Renal pelvis (tissue), 4 donors: ENCODE results near the gene VWA8. TPM values are rescaled to one million over a fixed set of nuclear protein-coding genes. Genes with fewer than 3 reads are reported as not detected.
A peak's percentile ranks its signal among the peaks of the same experiment; 100 is the strongest.
"Not testable (repeated sequence)": the region's sequence is repeated elsewhere in the genome, so short reads cannot be mapped to it uniquely, and the experiment has no call there.

Source experiments
- DNase-seq: peaks from one replicate; pipeline ENCODE4 v3.0.0-alpha.2; 2013
- polyA plus RNA-seq, 3 donors: library from polyadenylated mRNA; unstranded; fragments of 120-200 nt; gene quantifications; one replicate each; pipeline ENCODE4 v1.2.1, GENCODE V29; 2013; ENCODE audit not compliant: insufficient read length in 3 of 3

VWA8 gene
- polyA plus RNA-seq, 3 donors: 19.0 to 21.1 (median 19.0) TPM

GRCh38 chr13:41854758-41855157, 106.2 kb downstream of the VWA8 start:
- no peak for DNase-seq

DNA sequence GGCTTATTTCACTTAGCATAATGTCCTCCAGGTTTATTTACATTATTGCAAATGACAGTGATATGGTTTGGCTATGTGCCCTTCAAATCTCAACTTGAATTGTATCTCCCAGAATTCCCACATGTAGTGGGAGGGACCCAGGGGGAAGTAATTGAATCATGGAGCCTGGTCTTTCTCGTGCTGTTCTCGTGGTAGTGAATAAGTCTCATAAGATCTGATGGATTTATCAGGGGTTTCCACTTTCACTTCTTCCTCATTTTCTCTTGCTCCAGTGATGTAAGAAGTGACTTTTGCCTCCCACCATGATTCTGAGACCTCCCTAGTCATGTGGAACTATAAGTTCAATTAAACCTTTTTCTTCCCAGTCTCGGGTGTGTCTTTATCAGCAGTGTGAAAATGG, 109.6 kb downstream of the VWA8 start:
- no peak for DNase-seq

- no peak for DNase-seq
These were observed 112.3 kb downstream of the VWA8 start for GRCh38 chr13:41848435-41849255.

DNA sequence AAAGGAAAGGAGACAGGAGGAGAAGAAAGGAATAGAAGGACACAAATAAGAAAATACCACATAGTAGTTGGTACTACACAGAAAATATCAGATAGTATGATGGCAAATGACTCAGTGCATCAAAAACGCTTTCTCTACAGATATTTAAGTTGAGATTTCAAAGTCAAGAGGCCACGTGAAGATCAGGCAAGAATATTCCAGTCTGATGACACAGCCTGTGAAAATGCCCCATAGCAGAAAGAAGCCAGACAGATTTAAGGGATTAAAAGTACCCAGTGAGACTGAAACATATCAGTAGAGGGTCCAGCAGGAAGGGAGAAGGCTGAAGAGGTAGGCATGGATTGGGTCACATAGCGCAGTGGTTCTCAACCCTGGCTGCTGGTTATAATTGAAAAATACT, 113.7 kb downstream of the VWA8 start:
- no peak for DNase-seq

DNA sequence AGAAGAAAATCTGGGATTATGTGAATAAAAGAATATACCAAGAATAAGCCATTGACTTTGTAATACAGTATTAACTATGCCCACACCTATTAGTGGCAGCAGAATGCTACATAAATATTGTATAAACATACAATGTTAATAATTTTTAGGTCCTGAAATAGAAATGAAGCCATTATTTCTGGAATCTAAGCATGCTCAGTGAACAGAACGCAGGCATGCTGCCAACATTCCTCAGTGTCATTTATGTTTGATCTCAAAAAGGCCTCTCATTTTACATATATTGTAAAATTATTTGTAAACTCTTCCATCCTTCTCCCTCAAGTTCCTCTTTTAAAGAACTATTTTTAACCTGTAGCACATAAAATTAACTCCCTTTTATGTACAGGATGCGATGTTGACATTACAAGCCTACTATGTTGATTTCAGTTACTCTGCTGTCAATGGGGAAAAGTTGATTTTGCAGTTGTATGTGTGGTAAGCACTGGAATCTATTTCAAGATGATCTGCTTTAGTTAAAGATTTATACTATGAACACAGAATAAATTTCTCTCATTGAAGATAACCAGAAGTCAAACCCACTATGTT, 118.8 kb downstream of the VWA8 start:
- peak; percentile 76 for DNase-seq

DNA sequence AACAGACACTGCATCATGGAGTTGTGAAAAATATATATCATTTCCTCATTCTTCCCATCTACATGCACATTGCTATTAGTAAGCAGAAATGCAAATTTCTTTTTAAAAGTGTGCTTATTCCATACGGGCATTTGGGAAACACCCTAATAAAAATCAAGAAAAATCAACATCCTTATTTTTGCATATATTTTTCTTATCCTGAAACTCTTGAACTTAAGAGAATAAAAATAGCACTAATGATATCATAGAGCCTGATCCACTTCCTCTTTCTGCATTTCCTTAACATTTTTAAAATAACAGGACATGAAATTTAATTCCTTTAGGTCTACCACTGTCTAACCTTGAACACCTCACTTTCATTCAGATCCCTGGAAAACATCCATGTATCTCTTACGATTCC, 123.3 kb downstream of the VWA8 start:
- DNase-seq: no peak

DNA sequence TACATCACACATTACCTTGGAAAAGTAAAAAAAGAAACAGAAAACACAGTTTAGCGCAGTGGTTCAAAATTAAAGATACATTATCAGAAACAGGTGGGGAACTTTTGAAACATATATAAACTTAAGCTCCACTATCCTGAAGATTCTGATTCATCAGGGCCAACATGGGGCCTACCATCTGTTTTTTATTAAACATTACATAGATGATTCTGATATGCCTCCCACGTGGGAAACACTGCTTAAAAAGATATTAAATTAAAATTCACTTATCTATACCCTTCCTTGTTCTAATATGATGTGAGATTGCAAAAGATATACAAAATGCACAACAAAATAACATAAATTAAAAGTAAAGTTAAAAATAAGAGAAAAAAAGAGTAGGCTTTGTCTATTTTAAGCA, 125.0 kb downstream of the VWA8 start:
- DNase-seq: no peak

- not testable (repeated sequence) for DNase-seq
These were observed 126.2 kb downstream of the VWA8 start for GRCh38 chr13:41834697-41835096.

GRCh38 chr13:41833831-41834230, 127.1 kb downstream of the VWA8 start:
- no peak for DNase-seq

DNA sequence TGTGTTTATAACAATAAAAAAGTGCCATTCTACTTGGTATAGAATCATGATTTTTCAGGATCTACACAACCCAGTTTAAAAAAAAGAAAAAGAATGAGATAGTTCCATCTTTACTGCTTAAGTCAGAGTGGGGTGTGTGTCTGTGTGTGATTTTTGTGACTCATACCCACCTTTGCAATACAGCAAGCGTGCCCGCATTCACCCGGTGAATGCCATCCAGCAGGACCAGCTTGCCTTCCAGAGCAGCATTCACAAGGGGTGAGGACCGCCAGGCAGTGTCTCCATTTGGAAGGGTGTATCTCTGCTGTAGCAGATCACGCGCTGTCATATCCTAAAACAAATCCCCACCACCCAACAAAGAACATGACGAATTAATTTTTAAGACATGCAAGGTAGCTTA, 127.7 kb downstream of the VWA8 start:
- no peak for DNase-seq

- no peak for DNase-seq
These were observed 133.2 kb downstream of the VWA8 start for GRCh38 chr13:41827507-41828213.

DNA sequence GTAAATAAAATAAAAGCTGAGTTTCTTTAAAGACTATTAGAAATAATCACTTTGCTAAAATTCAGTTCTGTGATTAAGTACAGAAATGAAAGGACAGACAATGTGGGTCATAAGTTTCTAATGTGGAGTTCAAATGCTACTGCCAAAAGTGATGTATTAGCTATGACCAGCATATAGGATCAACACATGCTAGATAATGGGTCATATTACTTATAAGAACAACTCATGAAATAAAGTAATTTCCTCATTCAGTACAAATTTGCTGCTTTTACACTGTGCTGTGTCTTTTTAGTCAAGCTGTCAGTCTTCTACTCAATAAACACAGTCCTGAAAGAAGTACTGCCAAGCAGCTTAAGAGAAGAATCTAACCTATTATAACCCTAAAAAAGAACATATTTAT, 135.2 kb downstream of the VWA8 start:
- DNase-seq: no peak

- DNase-seq: no peak
These were observed 137.4 kb downstream of the VWA8 start for GRCh38 chr13:41823476-41823875.

GRCh38 chr13:41822560-41822959, 138.3 kb downstream of the VWA8 start:
- DNase-seq: no peak

GRCh38 chr13:41821238-41821594, 139.7 kb downstream of the VWA8 start:
- DNase-seq: no peak

- DNase-seq: no peak
These were observed 140.2 kb downstream of the VWA8 start for GRCh38 chr13:41820581-41821237.

DNA sequence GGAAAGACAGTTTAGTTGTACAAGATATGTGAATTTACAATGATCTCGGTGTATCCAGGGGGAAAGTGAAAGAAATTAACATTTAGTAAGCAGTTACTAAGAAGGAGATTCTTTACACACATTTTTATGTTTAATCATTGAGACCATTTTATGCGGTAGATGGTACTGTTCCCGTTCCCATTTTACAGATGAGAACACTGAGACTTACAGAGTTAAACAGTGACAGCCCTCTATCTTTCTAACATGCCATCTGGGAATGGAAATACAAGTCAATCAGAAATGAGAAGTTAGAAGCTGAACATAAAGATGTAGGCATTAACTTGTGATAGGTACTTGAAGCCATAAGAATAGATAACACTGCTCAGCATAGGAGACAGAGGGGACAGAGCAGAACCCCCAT, 144.9 kb downstream of the VWA8 start:
- no peak for DNase-seq

DNA sequence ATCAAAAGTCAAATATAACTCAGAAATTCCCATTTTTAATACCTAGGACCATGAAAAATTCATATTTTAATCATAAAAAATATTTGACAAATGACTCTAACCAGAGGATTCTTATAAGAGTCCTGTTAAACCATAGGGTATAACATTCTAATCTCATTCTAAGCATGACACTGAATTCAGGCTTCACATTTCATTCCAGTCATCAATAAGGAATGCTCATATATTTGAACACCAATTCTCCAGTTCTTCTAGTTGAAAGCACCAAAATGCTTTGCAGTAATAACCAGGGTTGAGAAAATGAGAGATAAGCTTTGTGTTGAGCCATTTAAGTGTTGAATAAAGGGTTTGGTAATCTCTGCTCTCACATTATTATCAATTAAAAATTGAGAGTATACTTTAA, 147.5 kb downstream of the VWA8 start:
- no peak for DNase-seq

GRCh38 chr13:41812851-41813250, 148.1 kb downstream of the VWA8 start:
- no peak for DNase-seq

GRCh38 chr13:41812237-41812636, 148.7 kb downstream of the VWA8 start:
- no peak for DNase-seq

DNA sequence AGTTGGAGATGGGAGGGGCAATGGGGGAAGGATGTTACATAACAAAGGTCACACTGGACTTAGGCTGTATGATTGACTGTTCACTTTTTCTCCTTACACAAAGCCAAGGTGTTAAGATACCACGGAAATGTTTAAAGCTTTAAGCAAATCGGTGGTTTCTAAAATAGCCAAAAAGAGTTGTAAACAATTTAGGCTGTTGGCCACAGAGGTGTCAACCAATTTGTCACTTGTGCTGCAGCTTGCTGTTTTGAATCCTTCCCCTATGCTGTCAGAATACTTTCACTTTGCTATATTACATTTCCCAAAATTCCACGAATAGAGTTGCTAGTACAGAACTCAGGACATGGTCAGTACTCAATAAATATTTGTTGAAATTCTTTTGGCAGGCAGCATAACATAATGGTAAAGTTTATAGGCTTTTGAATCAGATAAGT, 149.3 kb downstream of the VWA8 start:
- no peak for DNase-seq

DNA sequence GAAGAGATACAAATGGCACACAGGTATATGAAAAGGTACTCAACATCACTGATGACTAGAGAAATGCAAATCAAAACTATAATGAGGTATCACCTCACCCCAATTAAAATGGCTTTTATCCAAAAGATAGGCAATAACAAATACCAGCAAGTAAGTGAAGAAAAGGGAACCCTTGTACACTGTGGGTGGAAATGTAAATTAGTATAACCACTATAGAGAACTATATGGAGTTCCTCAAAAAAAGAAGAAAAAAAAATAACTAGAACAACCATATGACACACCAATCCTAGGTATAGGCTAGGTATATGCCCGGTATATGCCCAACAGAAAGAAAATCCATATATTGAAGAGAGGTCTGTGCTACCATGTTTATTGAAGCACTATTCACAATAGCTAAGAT, 150.9 kb downstream of the VWA8 start:
- DNase-seq: no peak

- DNase-seq: not testable (repeated sequence)
These were observed 157.5 kb downstream of the VWA8 start for GRCh38 chr13:41803445-41803735.
